Measurements from ENCODE around the gene CREB5.

CREB5 gene

DNA sequence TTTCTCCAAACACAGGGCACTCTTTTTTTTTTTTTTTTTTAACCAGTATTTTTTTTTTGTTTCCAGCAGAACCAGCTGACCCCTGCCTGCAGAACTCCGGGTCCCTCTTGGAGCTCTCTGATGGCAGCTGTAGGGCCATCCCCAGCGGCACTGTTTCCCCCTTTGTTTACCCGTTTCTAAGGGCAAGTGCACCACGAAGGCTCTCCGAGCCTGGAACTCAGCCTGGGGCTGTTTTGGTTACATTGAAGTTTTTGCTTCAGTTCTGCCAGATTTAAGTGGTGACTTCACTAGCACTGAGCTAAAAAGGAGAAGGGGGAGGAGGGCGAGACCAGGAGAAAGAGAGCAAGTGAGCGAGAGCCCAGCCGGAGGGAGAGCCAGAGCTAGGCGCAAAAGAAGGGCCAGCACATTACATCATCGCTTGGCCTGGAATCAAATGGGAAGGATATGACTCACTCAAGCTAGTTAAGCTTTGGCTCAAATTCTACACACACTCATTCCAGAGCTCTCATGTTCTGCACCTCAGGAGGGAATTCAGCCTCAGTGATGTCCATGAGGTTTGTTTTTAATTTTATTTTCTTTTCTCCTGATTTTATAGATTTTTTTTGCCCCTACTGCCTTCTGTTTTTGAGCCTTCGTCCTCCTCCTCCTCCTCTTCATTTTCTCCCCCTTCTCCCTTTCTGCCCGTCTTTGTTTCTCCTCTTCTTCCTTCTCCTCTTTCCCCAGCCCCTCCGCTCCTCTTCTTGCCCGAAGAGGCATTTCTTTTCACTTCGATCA lies 273.5 kb downstream of the CREB5 start:
- ATAC-seq = peak; percentile 91
- TF ChIP-seq CSDC2 (CRISPR knock-in tag; IDR thresholded peaks at IDR 0.05) (no peak), CREB5 (CRISPR knock-in tag; IDR thresholded peaks at IDR 0.05; ENCODE audit: low read depth) (peak; percentile 97), OSR1 (CRISPR knock-in tag; IDR thresholded peaks at IDR 0.05) (no peak), ZNF70 (CRISPR knock-in tag; IDR thresholded peaks at IDR 0.05) (no peak), ZNF565 (CRISPR knock-in tag; conservative IDR thresholded peaks at IDR 0.05; ENCODE audit: low read depth) (no peak), ZFP30 (CRISPR knock-in tag; IDR thresholded peaks at IDR 0.05) (no peak), SNAI2 (CRISPR knock-in tag; IDR thresholded peaks at IDR 0.05) (peak; percentile 12; the same call in 1 of the 2 replicates), ZC3H10 (CRISPR knock-in tag; IDR thresholded peaks at IDR 0.05) (no peak), ISL1 (CRISPR knock-in tag; IDR thresholded peaks at IDR 0.05) (peak; percentile 63), ARNTL (CRISPR knock-in tag; IDR thresholded peaks at IDR 0.05; ENCODE audit: borderline replicate concordance, low read depth) (no peak), TCF4 (CRISPR knock-in tag; IDR thresholded peaks at IDR 0.05; ENCODE audit: borderline replicate concordance) (no peak; the same call in 1 of the 2 replicates), GLIS3 (CRISPR knock-in tag; IDR thresholded peaks at IDR 0.05) (0 out of 2 replicates have a peak, but pooled peaks have one; percentile 48), ZFP3 (CRISPR knock-in tag; IDR thresholded peaks at IDR 0.05) (peak; percentile 100), RARB (CRISPR knock-in tag; IDR thresholded peaks at IDR 0.05) (no peak), ZNF8 (CRISPR knock-in tag; IDR thresholded peaks at IDR 0.05) (peak; percentile 34; the same call in 1 of the 2 replicates)
- TF ChIP-seq, protein P1, sequence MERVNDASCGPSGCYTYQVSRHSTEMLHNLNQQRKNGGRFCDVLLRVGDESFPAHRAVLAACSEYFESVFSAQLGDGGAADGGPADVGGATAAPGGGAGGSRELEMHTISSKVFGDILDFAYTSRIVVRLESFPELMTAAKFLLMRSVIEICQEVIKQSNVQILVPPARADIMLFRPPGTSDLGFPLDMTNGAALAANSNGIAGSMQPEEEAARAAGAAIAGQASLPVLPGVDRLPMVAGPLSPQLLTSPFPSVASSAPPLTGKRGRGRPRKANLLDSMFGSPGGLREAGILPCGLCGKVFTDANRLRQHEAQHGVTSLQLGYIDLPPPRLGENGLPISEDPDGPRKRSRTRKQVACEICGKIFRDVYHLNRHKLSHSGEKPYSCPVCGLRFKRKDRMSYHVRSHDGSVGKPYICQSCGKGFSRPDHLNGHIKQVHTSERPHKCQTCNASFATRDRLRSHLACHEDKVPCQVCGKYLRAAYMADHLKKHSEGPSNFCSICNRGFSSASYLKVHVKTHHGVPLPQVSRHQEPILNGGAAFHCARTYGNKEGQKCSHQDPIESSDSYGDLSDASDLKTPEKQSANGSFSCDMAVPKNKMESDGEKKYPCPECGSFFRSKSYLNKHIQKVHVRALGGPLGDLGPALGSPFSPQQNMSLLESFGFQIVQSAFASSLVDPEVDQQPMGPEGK (CRISPR knock-in tag; IDR thresholded peaks at IDR 0.05; ENCODE audit: borderline replicate concordance) = no peak; the same call in 1 of the 2 replicates
- TF ChIP-seq, protein P2, sequence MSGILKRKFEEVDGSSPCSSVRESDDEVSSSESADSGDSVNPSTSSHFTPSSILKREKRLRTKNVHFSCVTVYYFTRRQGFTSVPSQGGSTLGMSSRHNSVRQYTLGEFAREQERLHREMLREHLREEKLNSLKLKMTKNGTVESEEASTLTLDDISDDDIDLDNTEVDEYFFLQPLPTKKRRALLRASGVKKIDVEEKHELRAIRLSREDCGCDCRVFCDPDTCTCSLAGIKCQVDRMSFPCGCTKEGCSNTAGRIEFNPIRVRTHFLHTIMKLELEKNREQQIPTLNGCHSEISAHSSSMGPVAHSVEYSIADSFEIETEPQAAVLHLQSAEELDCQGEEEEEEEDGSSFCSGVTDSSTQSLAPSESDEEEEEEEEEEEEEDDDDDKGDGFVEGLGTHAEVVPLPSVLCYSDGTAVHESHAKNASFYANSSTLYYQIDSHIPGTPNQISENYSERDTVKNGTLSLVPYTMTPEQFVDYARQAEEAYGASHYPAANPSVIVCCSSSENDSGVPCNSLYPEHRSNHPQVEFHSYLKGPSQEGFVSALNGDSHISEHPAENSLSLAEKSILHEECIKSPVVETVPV (CRISPR knock-in tag; IDR thresholded peaks at IDR 0.05) = no peak
- TF ChIP-seq, protein P3, sequence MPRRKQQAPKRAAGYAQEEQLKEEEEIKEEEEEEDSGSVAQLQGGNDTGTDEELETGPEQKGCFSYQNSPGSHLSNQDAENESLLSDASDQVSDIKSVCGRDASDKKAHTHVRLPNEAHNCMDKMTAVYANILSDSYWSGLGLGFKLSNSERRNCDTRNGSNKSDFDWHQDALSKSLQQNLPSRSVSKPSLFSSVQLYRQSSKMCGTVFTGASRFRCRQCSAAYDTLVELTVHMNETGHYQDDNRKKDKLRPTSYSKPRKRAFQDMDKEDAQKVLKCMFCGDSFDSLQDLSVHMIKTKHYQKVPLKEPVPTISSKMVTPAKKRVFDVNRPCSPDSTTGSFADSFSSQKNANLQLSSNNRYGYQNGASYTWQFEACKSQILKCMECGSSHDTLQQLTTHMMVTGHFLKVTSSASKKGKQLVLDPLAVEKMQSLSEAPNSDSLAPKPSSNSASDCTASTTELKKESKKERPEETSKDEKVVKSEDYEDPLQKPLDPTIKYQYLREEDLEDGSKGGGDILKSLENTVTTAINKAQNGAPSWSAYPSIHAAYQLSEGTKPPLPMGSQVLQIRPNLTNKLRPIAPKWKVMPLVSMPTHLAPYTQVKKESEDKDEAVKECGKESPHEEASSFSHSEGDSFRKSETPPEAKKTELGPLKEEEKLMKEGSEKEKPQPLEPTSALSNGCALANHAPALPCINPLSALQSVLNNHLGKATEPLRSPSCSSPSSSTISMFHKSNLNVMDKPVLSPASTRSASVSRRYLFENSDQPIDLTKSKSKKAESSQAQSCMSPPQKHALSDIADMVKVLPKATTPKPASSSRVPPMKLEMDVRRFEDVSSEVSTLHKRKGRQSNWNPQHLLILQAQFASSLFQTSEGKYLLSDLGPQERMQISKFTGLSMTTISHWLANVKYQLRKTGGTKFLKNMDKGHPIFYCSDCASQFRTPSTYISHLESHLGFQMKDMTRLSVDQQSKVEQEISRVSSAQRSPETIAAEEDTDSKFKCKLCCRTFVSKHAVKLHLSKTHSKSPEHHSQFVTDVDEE (CRISPR knock-in tag; IDR thresholded peaks at IDR 0.05) = no peak

DNA sequence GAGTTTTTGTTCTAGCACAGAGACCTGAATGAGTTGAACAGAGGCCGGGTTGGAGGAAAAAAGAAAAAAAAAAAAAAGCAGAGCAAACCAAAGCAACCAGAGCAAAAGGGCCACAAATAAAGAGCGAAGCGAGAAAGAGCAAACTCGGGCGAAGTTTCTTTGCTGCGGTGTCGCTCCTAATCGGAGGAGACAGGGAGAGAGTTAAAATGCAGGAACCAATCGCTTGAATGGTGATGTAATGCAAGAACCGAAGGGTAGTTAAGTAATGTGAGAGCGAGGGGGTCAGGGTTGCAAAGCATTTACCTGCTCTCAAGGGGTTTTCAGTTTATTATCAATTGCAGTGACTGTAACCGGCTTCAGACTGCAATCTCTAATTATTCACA lies 274.1 kb downstream of the CREB5 start:
- TF ChIP-seq CSDC2 (CRISPR knock-in tag; IDR thresholded peaks at IDR 0.05) (no peak), ZC3H10 (CRISPR knock-in tag; IDR thresholded peaks at IDR 0.05) (no peak), TOX (CRISPR knock-in tag; IDR thresholded peaks at IDR 0.05; ENCODE audit: borderline replicate concordance) (no peak), ARNTL (CRISPR knock-in tag; IDR thresholded peaks at IDR 0.05; ENCODE audit: borderline replicate concordance, low read depth) (no peak), CREB5 (CRISPR knock-in tag; IDR thresholded peaks at IDR 0.05; ENCODE audit: low read depth) (0 out of 2 replicates have a peak, but pooled peaks have one; percentile 14), RARB (CRISPR knock-in tag; IDR thresholded peaks at IDR 0.05) (no peak), BACH2 (CRISPR knock-in tag; IDR thresholded peaks at IDR 0.05; ENCODE audit: borderline replicate concordance) (no peak), ZFP30 (CRISPR knock-in tag; IDR thresholded peaks at IDR 0.05) (no peak), TCF4 (CRISPR knock-in tag; IDR thresholded peaks at IDR 0.05; ENCODE audit: borderline replicate concordance) (no peak), ZNF70 (CRISPR knock-in tag; IDR thresholded peaks at IDR 0.05) (no peak), GLIS3 (CRISPR knock-in tag; IDR thresholded peaks at IDR 0.05) (no peak), ISL1 (CRISPR knock-in tag; IDR thresholded peaks at IDR 0.05) (no peak)
- TF ChIP-seq, protein P2 (CRISPR knock-in tag; IDR thresholded peaks at IDR 0.05) = 0 out of 2 replicates have a peak, but pooled peaks have one; percentile 24
- peak; percentile 78 for ATAC-seq

Measured in SK-N-SH treated with all-trans-retinoic acid at 6 μM for 48 hours (cell line).